GM18517 (cell line): ENCODE measurements around the gene MESP1.

Experiments used
- ATAC-seq: cut with Tn5 transposase; IDR thresholded peaks from one replicate; pipeline ENCODE4 v1.9.1; 2021; ENCODE audit warnings: mild to moderate bottlenecking, moderate library complexity; ENCODE audit not compliant: unreplicated experiment

MESP1 gene

DNA sequence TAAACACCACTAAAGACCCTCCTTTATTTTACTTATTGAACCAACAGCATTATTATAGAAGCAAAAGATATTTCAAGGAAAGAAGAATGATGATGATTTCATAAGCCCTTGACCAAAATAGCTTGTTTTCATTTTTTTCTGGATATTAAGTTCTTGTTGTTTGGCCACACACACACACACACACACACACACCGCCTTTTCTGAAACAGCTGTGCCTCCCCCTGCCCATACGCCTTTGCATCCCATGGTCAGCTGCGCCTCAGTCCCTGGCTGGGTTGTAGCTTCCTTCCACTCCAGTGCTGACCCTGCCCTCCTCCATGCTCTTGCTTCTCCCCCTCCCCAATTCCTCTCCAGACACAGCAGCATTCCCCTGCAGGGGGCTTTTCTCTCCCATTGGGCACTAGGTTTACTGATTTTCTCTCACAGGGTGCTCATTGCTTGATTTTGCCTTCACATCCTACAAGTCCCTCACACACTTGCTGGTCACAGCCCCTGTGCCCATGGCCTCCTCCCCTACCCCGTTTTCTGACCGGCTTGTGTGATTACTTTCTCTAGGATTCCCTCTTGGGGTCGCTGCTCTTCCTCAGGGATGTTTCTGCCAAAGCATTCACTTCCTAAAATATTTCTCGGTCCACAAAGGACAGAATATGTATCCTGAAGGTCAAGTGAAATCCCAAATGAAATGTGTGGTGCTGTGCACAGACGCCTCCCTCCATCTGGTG is 18.4 kb downstream of the MESP1 start:
- no peak for ATAC-seq

DNA sequence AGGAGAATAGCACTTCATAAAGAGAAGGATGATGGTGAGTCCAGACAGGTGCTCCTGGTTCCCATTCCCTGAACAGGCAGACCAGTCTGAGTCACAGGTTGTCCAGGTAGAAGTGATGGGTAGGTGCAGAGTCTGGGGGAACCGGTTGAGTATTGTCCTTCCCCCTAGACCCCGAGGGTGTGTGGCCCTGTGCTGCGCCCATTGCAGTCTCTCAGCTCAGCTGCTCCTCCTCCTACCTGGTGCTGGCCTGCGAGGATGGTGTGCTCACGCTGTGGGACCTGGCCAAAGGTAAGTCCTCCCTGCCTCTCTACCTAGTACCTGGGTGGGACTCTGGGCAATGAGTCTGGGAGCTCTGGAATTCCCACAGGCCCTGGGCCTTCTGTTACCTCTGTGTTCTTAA is 19.8 kb downstream of the MESP1 start:
- no peak for ATAC-seq

DNA sequence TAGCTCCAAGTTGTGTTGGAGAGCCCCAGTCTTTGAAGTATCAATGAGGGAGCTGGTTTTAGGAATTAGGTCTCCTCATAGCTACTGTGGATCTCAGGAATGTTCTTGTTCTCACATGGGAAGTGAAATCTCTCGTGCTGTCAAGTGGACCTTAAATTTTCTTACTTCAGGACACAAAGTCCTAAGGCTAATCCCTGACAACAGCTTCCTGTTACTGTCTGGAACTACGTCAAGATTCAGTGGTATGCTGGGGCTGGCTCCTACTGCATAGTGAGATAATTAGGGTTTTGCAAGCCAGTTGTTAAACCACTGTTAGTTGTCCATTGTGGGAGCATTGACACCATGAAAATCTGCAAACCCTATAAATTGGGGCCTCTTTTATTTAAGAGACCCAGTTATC is 22.8 kb downstream of the MESP1 start:
- ATAC-seq = no peak

DNA sequence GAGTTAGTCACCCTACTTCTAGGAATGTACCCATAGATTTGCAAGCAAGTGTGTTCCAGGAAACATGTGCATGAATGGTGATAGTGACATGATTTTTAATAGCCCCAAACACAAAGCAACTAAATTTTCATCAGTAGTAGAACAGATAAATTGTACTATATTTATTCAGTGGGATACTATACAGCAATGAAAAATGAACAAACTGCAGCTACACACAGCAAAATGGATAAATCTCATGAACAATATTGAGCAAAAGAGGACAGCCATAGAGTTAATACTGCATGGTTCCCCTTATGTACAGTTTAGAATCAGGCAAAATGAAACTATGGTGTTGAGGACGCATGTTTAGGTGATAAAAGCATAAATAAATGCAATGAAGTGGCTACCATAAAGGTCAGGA is 26.0 kb downstream of the MESP1 start:
- ATAC-seq = no peak

DNA sequence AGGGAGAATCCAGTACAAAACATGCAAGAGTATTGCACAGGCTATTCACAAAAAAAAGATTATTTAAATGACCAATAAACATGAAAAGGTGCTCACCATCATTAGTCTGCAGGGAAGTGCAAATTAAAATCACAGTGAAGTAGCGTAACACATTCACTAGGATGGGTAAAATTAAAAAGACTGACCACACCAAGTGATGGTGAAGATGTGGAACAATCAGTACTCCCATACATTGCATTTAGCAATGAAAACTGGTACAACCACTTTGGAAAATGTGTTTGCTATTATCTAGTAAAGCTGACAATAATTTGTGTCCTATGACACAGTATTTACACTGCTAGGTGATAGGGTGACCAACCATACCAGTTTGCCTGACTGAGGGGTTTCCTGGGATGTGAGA is 26.4 kb downstream of the MESP1 start:
- no peak for ATAC-seq

DNA sequence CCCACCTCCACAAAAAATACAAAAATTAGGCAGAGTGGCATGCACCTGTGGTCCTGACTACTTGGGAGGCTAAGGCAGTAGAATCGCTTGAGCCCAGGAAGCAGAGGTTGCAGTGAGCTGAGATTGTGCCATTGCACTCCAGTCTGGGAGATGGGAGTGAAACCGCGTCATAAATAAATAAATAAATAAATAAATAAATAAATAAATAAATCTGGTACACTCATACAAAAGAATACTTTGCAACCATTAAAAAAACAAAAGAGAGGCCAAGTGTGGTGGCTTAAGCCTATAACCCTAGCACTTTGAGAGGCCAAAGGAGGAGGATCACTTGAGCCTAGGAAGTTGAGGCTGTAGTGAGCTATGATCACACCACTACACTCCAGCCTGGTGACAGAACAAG is 28.0 kb downstream of the MESP1 start:
- no peak for ATAC-seq

DNA sequence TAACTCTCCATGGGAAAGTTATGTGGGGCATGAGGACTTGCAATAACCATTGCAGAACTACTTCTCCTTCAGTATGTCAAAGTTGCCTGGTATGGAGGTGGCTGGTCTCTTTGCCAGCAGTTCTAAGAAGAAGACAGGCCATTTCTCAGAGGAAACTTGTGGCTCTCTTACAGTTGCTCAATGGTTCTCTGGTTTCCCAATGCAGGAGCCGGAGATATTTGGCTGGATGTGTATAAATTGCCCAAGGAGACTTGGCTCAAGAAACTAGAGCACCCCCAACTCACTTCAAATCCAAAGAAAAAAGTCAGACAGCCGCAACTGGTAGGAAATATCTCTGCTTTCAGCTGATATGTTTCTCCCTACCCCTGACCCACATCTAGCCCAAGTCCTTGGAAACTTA is 36.3 kb downstream of the MESP1 start:
- ATAC-seq = no peak

DNA sequence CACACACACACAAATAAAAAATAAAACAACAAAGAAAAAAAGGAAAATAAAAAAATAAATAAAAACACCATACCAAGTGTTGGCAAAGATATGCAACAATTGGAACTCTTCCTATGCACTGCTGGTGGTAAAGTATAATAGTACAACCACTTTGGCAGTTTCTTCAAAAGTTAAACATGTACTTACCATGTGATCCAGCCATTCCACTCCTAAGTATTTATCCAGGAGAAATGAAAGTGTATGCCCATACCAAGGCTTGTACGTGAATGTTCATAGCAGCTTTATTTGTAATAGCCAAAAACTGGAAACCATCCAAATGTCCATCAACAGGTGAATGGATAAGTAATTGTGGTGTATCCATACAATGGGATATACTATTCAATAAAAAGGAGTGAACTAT is 43.5 kb downstream of the MESP1 start:
- ATAC-seq = no peak

DNA sequence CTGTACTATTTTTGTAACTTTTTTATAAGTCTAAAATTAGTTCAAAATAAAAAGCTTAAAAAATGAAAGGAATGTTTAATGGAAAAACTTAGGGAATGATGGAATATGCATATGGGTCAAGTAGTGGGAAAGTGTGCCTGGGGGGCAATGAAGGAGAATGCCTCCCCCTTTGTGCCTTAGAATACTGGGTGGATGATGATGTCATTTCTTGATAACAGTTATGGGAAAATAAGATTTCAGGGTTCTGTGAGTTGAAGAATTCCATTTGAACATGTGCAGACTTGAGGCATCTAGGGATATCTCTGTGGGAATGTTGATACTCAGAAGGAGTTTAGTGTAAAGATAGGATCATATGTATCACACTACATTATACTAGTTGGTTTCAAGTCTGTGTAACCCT is 46.6 kb downstream of the MESP1 start:
- ATAC-seq = no peak
